ENCODE results near the gene BASP1.
"Not testable (repeated sequence)": the region's sequence is repeated elsewhere in the genome, so short reads cannot be mapped to it uniquely, and the experiment has no call there.

BASP1 gene

DNA sequence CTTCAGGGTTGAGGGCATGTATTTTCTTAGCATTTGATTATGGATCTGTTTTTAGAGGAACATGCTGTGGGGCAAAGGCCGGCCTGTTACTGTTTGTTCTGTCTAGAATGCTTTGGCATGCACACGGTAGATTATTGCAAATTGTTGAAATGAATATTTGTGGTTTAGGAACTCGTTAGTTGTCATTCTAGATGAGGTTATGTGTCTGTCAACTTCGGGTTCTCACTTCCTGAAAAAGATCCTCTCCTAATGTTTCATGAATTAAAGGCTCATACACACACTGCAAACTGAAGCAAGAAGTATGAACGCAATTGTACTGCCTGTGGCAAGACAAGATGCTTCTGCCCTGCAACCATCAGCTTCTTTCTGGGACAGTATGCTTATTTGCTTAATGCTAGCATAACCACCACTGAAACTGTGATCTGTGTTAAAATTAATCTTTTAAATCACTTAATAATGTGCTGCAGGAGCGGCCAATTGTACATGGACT, 99.6 kb downstream of the BASP1 start:
- no peaks in the 10 kb centered on the region for H3K36me3 ChIP-seq (ENCODE audit: low read depth)
- TF ChIP-seq, protein P1, sequence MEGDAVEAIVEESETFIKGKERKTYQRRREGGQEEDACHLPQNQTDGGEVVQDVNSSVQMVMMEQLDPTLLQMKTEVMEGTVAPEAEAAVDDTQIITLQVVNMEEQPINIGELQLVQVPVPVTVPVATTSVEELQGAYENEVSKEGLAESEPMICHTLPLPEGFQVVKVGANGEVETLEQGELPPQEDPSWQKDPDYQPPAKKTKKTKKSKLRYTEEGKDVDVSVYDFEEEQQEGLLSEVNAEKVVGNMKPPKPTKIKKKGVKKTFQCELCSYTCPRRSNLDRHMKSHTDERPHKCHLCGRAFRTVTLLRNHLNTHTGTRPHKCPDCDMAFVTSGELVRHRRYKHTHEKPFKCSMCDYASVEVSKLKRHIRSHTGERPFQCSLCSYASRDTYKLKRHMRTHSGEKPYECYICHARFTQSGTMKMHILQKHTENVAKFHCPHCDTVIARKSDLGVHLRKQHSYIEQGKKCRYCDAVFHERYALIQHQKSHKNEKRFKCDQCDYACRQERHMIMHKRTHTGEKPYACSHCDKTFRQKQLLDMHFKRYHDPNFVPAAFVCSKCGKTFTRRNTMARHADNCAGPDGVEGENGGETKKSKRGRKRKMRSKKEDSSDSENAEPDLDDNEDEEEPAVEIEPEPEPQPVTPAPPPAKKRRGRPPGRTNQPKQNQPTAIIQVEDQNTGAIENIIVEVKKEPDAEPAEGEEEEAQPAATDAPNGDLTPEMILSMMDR (IDR thresholded peaks at IDR 0.05; ENCODE audit: poor library complexity, severe bottlenecking): no peak
- H3K27me3 ChIP-seq (ENCODE audit: insufficient read depth, poor library complexity, severe bottlenecking): no peaks in the 10 kb centered on the region
- peak overlapping the region; percentile 47 for H3K27ac ChIP-seq (ENCODE audit: poor library complexity, severe bottlenecking)
- no peaks in the 10 kb centered on the region for H3K9me3 ChIP-seq (ENCODE audit: severe bottlenecking)
- peak; percentile 90 for ATAC-seq (ENCODE audit: low read depth)
- no peak for DNase-seq (ENCODE audit: low spot score)
- H3K4me3 ChIP-seq (ENCODE audit: severe bottlenecking): no peak overlapping the region
- H3K4me1 ChIP-seq (ENCODE audit: insufficient read depth, poor library complexity, severe bottlenecking): peaks cover 26% of the 10 kb centered on the region

DNA sequence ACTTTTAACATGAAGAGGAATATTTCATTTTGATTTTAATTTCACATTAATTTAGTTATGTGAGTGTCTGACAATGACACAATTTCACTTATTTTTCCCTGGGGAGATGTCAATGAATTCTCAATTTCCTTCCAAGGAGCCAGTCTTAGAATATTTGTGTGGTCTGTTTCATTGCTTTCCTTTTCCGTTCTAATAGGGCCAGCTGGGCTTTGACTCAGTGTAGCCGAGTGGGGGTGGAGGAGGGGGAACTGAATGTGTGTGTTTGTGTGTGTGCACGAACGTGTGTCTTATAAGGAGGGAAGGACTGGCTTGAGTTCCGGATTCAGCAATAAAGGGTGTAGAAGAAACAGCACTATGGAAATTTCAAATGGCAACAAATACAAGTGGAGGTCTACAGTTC, 100.0 kb downstream of the BASP1 start:
- no peak for DNase-seq (ENCODE audit: low spot score)

DNA sequence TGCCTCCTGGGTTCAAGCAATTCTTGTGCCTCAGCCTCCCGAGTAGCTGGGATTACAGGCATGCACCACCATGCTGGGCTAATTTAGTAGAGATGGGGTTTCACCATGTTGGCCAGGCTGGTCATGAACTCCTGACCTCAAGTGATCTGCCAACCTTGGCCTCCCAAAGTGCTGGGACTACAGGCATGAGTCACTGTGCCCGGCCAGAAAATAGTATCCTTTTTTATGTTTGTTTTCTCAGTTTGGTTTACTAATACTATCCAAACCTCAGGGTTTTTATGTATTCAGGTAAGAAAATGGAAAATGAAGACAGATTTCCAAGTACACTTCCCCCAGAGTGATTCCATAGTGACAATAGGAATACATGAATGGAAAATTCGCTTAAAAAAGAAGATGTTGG, 101.7 kb downstream of the BASP1 start:
- H3K4me3 ChIP-seq (ENCODE audit: severe bottlenecking); H3K9me3 ChIP-seq (ENCODE audit: severe bottlenecking); DNase-seq (ENCODE audit: low spot score); H3K36me3 ChIP-seq (ENCODE audit: low read depth); H3K27me3 ChIP-seq (ENCODE audit: insufficient read depth, poor library complexity, severe bottlenecking); H3K27ac ChIP-seq (ENCODE audit: poor library complexity, severe bottlenecking); ATAC-seq (ENCODE audit: low read depth): not testable (repeated sequence)
- peaks cover 26% of the 10 kb centered on the region for H3K4me1 ChIP-seq (ENCODE audit: insufficient read depth, poor library complexity, severe bottlenecking)

More for the DNA sequence above, 100.0 kb downstream of the BASP1 start:
- TF ChIP-seq, protein P1 (IDR thresholded peaks at IDR 0.05; ENCODE audit: poor library complexity, severe bottlenecking): no peak
- Histone ChIP-seq H3K27me3 (ENCODE audit: insufficient read depth, poor library complexity, severe bottlenecking) (no peaks in the 10 kb centered on the region), H3K9me3 (ENCODE audit: severe bottlenecking) (no peaks in the 10 kb centered on the region), H3K4me3 (ENCODE audit: severe bottlenecking) (no peak overlapping the region), H3K27ac (ENCODE audit: poor library complexity, severe bottlenecking) (peak overlapping the region; percentile 47), H3K4me1 (ENCODE audit: insufficient read depth, poor library complexity, severe bottlenecking) (peaks cover 26% of the 10 kb centered on the region), H3K36me3 (ENCODE audit: low read depth) (no peaks in the 10 kb centered on the region)
- ATAC-seq (ENCODE audit: low read depth): no peak

DNA sequence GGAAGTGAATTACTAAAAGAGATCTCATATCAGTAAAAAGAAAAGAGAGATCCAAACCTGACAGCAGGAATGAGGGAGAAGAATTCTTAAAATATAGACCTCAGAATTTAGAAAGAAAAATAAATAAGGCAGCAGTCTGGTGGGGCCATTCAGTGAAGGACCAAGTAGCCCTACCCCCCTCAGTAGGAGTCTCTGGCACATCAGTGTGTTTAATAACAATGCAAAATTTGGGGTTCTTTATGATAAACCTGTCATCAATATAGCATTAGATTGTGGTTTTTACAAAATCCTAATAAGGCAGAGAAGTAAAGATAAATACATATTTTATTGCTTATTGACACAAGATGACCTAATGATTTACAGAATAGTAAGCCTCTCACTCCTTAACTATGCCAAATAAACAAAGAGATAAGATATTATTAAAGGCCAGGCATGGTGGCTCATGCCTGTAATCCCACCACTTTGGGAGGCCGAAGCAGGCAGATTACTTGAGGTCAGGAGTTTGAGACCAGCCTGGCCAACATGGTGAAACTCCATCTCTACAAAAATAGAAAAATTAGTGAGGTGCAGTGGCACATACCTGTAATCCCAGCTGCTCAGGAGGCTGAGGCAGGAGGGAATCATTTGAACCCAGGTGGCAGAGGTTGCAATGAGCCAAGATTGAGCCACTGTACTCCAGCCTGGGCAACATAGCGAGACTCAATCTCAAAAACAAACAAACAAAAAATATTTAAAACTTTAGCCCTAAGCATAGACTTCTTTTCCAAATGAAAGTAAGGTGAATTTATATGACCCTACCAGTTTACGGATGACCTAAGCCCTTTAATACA, 108.6 kb downstream of the BASP1 start:
- DNase-seq (ENCODE audit: low spot score) (no peak), ATAC-seq (ENCODE audit: low read depth) (no peak)
- H3K9me3 ChIP-seq (ENCODE audit: severe bottlenecking): no peaks in the 10 kb centered on the region
- H3K4me1 ChIP-seq (ENCODE audit: insufficient read depth, poor library complexity, severe bottlenecking): no peaks in the 10 kb centered on the region
- H3K27ac ChIP-seq (ENCODE audit: poor library complexity, severe bottlenecking): no peak overlapping the region
- TF ChIP-seq, protein P1 (IDR thresholded peaks at IDR 0.05; ENCODE audit: poor library complexity, severe bottlenecking): no peak
- no peak overlapping the region for H3K4me3 ChIP-seq (ENCODE audit: severe bottlenecking)
- H3K36me3 ChIP-seq (ENCODE audit: low read depth): no peaks in the 10 kb centered on the region
- H3K27me3 ChIP-seq (ENCODE audit: insufficient read depth, poor library complexity, severe bottlenecking): no peaks in the 10 kb centered on the region
